GM21367 (cell line): ENCODE data around the gene CNKSR1.

ENCODE experiments used
- ATAC-seq: cut with Tn5 transposase; IDR thresholded peaks from one replicate; pipeline ENCODE4 v1.9.1; 2021; ENCODE audit not compliant: unreplicated experiment

Gene CNKSR1

GRCh38 chr1:26184086-26184485 is 6.8 kb downstream of the CNKSR1 start:
- no peak for ATAC-seq

GRCh38 chr1:26184883-26185282 is 7.6 kb downstream of the CNKSR1 start:
- ATAC-seq, result no peak

- no peak for ATAC-seq
Measured at GRCh38 chr1:26187882-26188281, 10.6 kb downstream of the CNKSR1 start.

- ATAC-seq, result no peak
Measured at GRCh38 chr1:26188477-26188876, 11.2 kb downstream of the CNKSR1 start.

GRCh38 chr1:26189331-26189730 is 12.0 kb downstream of the CNKSR1 start:
- no peak for ATAC-seq

- ATAC-seq, result no peak
Measured at GRCh38 chr1:26189751-26190275, 12.5 kb downstream of the CNKSR1 start.

GRCh38 chr1:26190373-26190987 is 13.2 kb downstream of the CNKSR1 start, which contains the start of gene CATSPER4:
Gene CATSPER4, plus strand, starts transcription at chr1:26190602. Its CDS starts 26 bp downstream, at chr1:26190628.
- ATAC-seq, result no peak

- no peak for ATAC-seq
Measured at GRCh38 chr1:26191739-26192138, 14.4 kb downstream of the CNKSR1 start.

- ATAC-seq, result no peak
Measured at GRCh38 chr1:26195805-26196204, 18.5 kb downstream of the CNKSR1 start.

GRCh38 chr1:26197301-26197700 is 20.0 kb downstream of the CNKSR1 start:
- ATAC-seq, result no peak

- no peak for ATAC-seq
Measured at GRCh38 chr1:26197813-26198212, 20.5 kb downstream of the CNKSR1 start.

- no peak for ATAC-seq
Measured at GRCh38 chr1:26200413-26200812, 23.1 kb downstream of the CNKSR1 start.

- ATAC-seq, result no peak
Measured at GRCh38 chr1:26203642-26204318, 26.5 kb downstream of the CNKSR1 start.

- no peak for ATAC-seq
Measured at GRCh38 chr1:26210147-26210870, 33.0 kb downstream of the CNKSR1 start.

- no peak for ATAC-seq
Measured at GRCh38 chr1:26212726-26213125, 35.4 kb downstream of the CNKSR1 start.

- no peak for ATAC-seq
Measured at GRCh38 chr1:26213335-26213905, 36.1 kb downstream of the CNKSR1 start.

- no peak for ATAC-seq
Measured at GRCh38 chr1:26215246-26215645, 38.0 kb downstream of the CNKSR1 start.

GRCh38 chr1:26218906-26219494 is 41.7 kb downstream of the CNKSR1 start:
- no peak for ATAC-seq

GRCh38 chr1:26220199-26220912 is 43.1 kb downstream of the CNKSR1 start:
- ATAC-seq, result no peak

- no peak for ATAC-seq
Measured at GRCh38 chr1:26221094-26221493, 43.8 kb downstream of the CNKSR1 start.
